HG03342 (cell line): ENCODE measurements around the gene ITPR2.

ENCODE experiments used
- ATAC-seq: cut with Tn5 transposase; IDR thresholded peaks from one replicate; pipeline ENCODE4 v1.9.1; 2021; ENCODE audit warnings: mild to moderate bottlenecking, moderate library complexity; ENCODE audit not compliant: unreplicated experiment

Gene ITPR2

DNA sequence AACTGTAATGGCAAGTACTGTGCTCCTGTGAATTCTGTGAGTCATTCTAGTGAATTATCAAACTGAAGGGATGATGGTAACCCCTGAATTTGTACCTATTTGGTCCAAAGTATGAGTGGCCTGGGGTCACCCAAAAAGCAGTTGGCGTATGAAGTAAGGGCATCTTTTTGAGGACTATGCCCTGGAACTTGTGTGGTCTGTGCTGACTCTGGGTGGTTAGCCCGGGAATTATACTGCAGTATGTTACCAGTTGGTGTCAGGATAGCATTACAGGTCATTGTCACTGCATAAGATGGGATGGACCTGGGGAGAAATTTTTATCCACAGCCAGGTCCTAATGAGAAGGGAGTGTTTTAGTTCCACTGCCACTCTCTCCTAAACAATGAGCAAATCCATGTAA lies 462.9 kb downstream of the ITPR2 start:
- no peak for ATAC-seq

DNA sequence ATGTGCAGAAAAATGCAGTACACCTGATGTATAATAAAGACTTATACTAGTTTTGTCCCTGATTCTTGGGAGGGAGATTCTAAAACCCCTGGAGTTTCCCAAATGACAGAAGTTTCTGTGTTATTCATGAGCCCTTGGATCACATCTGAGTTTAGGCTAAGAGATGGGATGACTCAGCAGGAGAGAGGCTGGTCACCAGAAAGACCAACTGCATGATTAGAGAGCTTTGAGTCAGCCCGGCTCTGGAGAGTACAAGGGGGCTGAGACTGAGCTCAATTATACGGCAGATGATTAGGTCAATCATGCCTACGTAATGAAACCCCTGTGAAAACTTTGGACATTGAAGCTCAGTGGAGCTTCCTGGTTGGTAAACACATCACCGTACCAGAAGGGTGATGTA lies 463.4 kb downstream of the ITPR2 start:
- no peak for ATAC-seq

DNA sequence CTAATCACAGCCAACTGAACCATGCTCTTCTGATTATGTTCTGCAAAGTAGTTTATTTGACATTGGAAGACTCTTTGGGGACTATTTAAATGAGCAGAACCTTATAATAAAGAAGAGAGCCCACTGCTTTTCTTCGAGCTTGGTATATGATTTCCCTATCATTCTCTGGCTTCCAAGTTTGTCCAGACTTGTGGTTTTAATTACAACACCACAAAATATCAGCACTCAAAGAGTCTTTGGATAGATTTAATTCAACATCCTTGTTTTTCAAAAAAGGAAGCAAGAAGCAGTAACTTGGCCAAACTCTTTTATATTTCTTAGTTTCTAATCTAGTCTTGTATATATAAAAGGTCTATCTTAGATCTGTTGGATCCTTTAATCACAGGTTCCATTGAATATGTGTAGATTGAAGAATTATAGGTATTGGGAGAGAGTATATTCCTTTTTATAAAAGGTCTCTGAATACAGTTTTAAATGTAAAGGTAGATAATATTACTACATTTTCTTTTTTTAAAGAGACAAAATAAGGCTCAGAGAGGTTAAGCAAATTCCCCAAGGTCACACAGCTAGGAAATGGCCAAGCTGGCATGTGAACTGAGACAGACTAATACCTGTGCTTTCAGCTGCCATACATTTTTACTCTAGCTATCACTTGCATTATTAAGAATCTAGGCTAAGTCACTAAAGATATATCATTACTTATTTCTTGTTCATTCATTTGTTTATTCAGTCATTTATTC lies 464.8 kb downstream of the ITPR2 start:
- no peak for ATAC-seq

DNA sequence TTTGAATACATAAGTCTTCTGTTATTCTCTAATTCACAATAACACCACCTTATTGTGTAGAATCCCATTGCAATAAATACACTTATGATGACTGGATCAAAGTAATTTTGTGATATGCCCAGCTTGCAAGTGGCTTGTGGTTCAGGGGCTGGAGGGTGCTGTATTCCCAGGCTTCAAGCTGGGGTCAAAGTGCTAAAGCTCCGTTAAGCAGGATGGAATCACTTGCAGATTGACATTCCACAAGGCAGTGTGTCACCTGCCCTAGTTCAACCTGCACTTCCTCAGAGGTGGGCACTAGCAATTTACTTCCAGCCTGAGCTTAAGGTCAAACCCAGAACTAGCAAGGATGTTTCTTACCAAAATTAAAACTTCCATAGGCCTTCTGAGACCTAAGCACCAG lies 471.0 kb downstream of the ITPR2 start:
- no peak for ATAC-seq

DNA sequence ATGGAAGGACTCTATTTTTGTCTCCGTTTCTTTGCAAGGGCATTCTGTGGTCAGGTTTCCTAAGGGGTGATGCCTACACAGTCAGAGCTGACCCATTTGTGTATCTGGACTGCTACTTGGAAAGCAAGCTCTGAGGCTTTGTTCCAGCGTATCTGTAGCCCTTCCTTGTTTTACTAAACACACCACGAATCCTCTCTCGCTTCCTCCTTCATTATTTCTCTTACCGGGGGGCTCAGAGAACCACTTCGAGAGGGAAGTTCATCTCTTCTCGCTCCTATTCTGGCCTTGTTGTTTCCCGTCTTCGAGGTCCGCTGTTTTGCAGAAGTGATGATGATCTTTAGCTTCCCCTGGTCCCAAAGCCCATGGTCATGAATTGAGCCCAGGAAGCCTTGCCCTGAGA lies 472.9 kb downstream of the ITPR2 start:
- ATAC-seq: no peak

DNA sequence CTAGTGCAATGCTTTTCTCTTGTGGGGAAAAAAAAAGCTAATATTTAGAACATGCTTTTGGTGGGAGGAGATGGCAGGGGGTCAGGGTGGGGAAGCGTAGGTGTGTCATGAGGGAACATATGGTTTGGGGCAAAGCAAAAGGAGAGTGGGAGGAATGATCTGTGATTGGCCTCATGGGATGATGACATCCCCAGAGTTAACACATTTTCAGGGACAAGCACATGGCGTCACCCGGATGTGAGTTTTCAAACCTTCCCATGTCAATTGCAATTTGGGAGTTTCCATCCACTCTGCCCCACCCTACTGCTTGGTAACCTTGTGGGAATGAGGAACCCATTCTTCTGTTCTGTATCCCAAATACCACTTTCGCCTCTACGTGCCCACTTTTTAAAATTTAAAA lies 473.4 kb downstream of the ITPR2 start:
- no peak for ATAC-seq

DNA sequence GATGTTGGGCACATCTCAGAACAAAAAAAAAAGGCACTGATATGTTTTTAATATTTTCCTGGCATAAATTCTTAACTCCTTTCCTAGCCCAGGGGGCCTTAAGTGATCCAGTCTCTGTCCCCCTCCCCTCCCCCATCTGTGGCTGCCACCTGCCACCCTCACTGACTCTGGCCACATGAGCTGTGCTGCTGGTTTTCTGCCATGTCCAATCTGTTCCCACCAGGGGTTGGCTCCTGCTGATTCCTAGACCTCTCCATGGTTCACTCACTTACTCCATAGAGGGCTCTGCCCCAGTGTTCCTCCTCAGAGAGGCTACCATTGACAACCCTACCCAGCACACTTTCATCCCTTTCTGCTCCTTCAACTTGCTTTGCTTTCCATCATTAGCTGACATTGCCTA lies 474.3 kb downstream of the ITPR2 start:
- ATAC-seq: no peak

DNA sequence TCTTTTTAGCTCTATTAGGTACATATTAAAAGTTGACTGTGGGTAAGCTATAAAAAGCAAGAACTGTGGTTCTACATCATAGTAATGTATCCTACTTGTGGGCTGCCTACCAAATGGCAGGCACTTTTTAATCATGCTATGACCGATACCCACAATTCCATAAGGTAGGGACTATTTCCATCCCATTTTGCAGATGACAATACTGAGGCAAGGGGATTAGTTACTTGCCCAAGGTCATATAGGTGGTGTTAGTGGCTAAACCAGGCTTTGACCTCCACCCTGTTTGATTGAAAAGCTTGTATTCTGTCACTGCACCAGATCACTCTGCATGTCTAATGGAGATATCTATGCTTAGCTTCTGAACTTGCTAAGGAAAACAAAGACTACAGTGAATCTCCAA lies 485.7 kb downstream of the ITPR2 start:
- ATAC-seq: no peak

DNA sequence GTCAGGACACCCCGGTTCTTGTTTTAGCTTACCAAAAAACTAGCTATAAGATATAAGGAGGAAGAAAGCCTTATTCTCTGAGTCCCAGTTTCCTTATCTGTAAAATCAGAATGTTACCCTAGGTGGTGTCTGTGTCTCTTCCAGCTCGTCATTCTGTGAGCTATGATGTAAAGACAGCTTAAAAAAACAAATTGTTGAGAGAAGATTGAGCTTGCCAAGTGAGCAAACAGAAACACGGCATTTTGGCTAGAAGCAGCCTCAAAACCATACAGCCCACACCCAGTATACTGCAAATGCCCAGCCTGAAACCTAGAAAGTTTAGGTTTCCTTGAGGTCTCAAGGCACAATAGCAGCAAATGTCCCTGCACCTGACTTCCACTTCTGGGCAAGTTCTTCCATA lies 486.3 kb downstream of the ITPR2 start:
- no peak for ATAC-seq

DNA sequence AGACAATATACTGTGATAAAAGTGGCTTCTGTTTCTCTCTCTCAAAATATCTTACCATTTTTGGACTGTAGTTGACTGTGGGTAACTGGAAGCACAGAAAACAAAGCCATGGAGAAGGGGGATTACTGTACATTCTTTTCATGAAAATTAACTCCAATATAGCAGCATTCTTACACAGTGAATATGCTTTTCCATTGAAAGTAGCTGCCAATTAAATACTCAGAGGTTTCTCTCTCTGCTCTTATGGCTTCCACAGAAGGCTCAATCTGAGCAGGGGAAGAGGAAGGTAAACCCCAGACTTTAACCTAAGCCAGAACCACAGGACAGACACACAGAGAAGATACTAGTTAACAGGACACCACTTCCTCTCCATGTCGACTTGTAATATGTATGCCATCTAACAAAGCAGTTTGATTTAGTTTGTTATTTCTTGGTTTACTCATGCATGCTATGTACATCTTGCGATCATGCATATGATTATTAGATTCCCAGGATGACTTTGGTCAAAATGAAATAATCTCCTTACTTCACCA lies 487.5 kb downstream of the ITPR2 start:
- ATAC-seq: no peak

DNA sequence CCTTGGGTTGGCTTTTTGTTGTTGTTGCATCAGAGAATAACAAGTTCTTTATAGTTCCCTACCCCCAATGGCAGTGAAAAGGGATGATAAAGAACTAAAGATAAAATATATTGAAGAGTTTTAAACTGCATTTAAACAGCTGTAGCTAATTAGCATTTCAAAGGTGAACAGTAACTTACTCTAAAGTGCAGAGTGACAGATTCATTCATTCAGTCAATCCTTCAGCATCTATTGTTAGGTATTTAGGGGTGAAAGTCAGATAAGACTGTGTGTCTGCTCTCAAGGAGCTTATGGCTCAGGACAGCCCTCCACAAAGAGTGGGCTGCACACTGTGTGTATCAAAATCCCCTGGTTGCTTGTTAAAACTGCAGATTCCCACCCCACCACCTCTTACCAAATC lies 491.5 kb downstream of the ITPR2 start:
- ATAC-seq: no peak

DNA sequence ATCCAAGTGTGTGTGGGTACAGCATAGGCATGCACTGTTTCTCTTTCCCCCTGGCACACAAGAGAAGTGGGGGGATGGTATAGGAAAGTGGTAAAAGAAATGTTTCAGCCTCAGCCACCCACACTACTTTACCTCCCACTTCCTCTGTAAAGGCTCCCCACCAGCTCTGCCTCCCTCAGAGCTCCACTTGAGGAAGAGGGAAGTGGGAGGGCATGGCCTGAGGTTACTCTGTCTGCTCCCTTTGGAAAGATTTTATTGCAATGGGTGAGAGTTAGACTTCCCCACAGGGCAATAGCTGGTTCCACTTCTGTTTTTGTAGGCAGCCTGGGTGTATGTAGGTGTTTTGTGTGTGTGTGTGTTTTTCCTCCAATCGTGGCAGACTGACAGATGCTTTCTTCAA lies 492.3 kb downstream of the ITPR2 start:
- peak; percentile 58 for ATAC-seq

DNA sequence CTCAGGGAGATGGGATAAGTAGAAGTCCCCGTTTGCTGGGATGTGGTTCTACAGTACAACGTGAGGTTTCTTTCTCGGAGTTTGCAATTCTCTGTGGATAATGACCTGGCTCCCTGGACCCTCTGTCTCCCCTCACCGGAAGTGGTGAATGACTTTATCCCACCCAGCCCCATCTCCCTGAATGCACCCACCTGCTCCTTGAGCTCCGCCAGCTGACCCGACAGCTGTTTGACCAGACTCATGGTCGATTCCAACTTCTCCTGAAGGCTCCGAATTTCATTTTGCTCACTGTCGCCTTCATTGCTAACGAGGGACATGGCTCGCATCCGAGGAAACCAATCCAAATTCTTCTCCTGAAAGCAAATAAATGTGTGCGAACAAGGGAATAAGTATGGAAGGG lies 493.0 kb downstream of the ITPR2 start:
- no peak for ATAC-seq

DNA sequence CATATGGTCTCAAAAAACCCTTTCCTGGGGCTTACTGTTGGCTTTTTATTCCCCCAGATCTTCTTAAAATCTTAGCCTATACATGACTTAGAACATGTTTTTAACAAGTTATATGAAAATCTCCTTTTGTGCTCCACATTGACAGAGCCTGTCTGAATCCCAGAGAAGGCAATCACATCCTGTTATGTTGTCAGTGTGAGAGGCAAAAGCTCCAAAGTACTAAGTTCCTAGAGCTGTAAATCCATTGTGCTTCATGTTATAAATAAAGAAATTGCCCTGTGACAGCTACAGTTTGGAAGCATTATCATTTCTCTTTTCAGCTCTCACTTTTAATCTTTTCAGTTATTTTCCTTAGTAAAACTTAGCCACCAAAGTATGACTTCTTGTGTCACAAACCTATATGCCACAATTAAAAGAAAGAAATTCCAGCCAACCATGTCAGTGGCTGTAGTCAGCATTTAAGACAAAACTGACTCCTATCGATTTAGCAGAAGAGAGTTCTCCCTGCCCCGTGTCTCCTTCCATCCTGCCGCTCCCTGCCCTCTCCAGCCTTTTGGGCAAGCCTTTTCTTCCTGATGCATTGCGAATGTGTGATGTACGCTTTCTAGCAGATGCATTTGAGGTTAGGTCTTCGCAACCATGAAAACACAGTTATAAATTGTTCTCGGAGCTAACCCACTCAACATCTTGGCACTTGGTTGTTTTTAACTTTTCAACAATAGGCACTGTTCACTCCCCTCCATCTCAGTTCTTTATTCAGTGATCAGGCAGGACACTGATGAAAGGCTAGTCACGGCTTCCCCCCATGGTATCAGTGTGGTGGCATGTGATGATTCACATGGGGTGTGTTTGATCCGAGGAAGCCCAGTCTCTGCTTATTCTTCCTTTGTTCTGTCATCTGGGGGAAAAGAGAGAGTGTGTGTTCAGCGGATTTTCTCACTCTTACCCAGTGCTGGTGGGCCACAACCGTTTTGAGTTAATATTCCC lies 494.1 kb downstream of the ITPR2 start:
- no peak for ATAC-seq

DNA sequence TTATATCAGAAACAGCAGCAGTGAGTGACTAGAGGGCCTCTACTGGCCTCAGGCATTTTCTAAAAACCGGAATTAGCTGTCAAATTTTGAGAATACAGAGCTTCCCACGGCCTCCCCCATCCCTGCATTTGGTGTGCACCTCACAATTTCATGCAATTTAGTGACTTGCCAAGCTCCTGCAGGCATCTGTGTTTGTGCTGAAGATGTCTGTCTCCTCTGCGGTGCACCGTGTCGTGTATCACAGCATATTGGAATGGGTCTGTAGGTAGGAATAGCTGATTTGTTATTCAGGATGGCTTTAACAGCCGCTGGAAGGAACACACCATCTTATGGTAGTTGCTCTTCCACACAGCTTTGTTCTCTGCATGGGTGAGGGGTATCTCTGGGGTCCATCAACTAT lies 497.3 kb downstream of the ITPR2 start:
- ATAC-seq: no peak

DNA sequence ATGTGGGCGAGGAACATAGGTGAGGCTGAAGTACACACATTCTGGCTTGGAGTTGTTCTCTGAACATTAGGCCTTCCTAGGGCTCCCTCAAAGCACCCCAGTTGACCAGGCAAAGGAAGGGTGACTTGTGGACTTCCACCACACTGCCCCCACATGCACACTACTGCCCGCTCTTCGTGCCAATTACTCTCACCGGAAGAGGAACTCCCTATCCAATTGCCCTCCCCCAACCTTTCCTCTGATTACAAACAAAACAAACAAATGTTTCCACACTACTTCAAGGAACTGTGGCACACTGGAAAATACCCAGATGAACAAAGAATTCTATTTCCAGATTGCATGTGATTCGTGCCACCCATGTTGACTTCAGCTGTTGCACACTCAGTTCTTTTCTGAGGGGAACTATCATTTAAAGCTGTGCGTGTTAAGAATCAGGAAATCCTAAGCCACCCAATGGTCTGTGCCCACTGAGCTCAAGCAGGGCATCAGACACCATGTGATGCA lies 498.3 kb downstream of the ITPR2 start:
- no peak for ATAC-seq

DNA sequence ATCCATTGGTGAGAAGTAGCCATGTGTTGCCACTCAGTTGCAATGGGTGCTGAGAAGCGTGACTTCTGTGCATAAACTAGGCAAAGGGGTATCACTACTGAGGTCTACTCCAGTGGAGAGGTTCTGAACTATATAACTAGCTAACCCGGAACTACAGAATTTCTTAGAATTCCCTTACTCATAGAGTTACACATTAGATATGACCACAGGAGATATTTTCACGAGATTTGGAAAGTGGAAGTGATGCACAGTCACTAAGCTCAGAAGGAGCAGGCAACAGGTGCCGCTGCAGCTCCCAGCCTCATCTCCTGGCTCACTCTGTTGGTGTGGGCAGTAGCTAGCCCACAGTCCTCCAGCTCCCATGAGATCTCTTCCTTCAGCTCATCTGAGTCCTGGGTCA lies 501.0 kb downstream of the ITPR2 start:
- ATAC-seq: no peak

DNA sequence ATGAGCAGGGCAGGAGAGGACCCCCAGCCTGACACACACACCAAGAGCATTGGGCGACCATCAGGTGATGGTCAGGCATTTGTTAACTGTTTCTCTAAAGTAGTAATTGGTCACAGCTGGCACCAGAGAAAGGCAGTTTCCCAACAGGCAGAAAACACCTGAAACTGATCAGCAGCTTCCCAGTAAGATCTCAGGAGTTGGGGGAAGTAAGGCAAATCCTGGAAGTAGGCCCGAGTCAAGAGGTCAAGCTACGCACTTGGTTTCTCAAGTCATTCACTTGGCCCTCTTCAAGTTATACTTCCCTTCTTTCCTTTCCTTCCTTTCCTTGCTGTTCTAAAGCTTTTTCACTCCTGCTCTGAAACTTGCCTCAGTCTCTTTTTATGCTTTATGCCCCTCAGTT lies 501.9 kb downstream of the ITPR2 start:
- no peak for ATAC-seq

DNA sequence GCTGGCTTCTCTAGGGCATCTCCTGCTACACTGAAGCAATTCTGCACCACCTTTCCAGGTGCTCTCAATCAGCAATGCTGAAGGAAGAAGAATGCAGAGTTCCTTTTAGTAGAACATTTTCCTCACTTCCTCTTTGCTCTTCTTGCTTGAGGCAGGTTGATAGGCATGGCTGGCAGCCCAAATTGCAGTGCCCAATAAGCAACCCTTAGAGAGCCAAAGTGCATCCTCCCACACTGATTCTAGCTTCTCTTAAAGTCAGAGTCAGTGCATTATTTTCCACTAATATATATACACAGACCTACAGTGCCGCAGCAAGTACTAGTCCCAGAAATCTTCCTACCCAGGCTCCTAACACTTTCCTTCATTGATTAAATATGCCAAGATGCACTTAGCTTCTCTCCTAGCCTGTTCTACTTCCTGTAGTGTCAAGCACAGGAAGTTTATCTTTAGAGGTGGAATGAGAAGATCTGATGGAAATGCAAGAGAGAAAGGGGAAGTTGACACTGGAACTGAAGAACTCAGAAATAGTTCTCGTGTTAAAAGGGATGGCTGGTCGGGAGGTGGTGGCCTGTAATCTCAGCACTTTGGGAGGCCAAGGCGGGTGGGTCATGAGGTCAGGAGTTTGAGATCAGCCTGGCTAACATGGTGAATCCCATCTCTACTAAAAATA lies 504.9 kb downstream of the ITPR2 start:
- ATAC-seq: peak; percentile 68

DNA sequence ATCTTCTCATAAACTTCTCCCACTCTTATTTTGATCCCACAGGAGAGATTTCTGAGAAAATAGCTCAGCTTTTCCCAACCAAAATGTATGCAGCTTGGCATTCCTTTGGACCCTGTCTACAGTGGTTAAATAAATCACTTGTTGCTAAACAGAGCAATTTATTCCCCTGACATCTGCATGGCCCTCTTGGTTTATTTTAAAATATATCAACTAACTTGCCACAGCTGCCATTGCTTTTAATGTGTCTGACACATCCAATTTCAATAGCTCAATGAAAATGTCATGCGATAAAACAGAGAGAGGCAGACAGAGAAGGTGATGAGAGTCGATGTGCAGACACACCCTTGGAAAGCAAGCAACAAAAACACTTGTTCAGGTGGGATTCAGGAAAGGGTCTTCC lies 509.3 kb downstream of the ITPR2 start:
- no peak for ATAC-seq

DNA sequence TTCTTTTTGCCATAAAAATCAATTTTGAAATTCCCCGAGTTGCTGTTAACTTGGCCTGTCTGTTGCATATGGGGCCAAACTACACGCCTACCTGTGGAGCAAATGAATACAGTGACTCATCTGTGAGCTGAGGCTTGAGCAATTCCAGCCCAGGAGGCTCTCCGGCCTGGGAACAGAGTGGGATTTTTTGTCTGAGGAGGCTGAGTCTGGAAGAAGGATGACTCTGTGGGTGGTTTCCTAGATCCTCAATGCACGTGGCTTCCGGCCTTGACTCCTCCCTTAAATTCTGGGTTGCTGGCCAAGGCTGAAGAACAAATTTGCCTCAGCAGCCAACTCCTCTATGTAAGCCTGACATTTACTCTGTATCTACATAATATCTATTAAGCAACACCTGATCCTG lies 513.5 kb downstream of the ITPR2 start:
- ATAC-seq: no peak
